Stimulated activated CD4-positive, alpha-beta T cell treated with anti-CD3 and anti-CD28 coated beads, Interleukin-4, amount 100 ng/mL, for 1 hour (primary cell): ENCODE data around the gene MSMP.

Experiments
- DNase-seq: peaks from one replicate; pipeline ENCODE4 v3.0.0-alpha.2; 2020

Gene MSMP

GRCh38 chr9:35717132-35717870, 36.8 kb downstream of the MSMP start:
- no peak for DNase-seq

GRCh38 chr9:35716230-35716629, 37.8 kb downstream of the MSMP start:
- DNase-seq = no peak

GRCh38 chr9:35714579-35715252, 39.4 kb downstream of the MSMP start:
- no peak for DNase-seq

GRCh38 chr9:35714123-35714522, 40.0 kb downstream of the MSMP start:
- DNase-seq = no peak

GRCh38 chr9:35713578-35713977, 40.5 kb downstream of the MSMP start:
- DNase-seq = no peak

GRCh38 chr9:35712762-35713400, 41.2 kb downstream of the MSMP start:
- DNase-seq = no peak

- DNase-seq = no peak
These were observed 42.3 kb downstream of the MSMP start for GRCh38 chr9:35711501-35712428.

- DNase-seq = no peak
These were observed 43.1 kb downstream of the MSMP start for GRCh38 chr9:35710818-35711500.

GRCh38 chr9:35708146-35708545, 45.9 kb downstream of the MSMP start:
- DNase-seq = no peak

GRCh38 chr9:35706951-35707350, 47.1 kb downstream of the MSMP start:
- DNase-seq = no peak

GRCh38 chr9:35705836-35706430, 48.1 kb downstream of the MSMP start:
- no peak for DNase-seq

GRCh38 chr9:35705372-35705771, 48.7 kb downstream of the MSMP start:
- DNase-seq = no peak

- DNase-seq = no peak
These were observed 50.0 kb downstream of the MSMP start for GRCh38 chr9:35703906-35704672.
